ENCODE measurements around the gene FKBP5. TPM values are rescaled to one million over a fixed set of nuclear protein-coding genes. Genes with fewer than 3 reads are reported as not detected.
A peak's percentile ranks its signal among the peaks of the same experiment; 100 is the strongest.

Gene FKBP5
- total and polyA plus RNA-seq, 7 donors = 52.9 to 326 (median 200) TPM

- Histone ChIP-seq H3K4me1 (peaks cover 0 to 16% (median 9%) of the 10 kb centered on the region in 4 donors), H3K36me3 (peaks cover 29 to 98% (median 49%) of the 10 kb centered on the region in 4 donors)
Observed at GRCh38 chr6:35640017-35640664, 48.6 kb downstream of the FKBP5 start.

GRCh38 chr6:35638679-35639078 lies 50.0 kb downstream of the FKBP5 start:
- Histone ChIP-seq H3K36me3 (peaks cover 29 to 99% (median 57%) of the 10 kb centered on the region in 4 donors), H3K4me1 (peaks cover 0 to 16% (median 7%) of the 10 kb centered on the region in 4 donors), H3K27me3 (no peaks in the 10 kb centered on the region), H3K27ac (no peak overlapping the region), H3K4me3 (no peak overlapping the region), H3K9me3 (no peaks in the 10 kb centered on the region)
- 95 to 98% methylated on average over 3 of the region's 3 CpGs for WGBS, 2 donors
- TF ChIP-seq CTCF (IDR thresholded peaks at IDR 0.05) (no peak), POLR2AphosphoS5 (IDR thresholded peaks at IDR 0.05) (peak in 1 of 4 donors; percentile 11), POLR2A (IDR thresholded peaks at IDR 0.05) (no peak), EP300 (IDR thresholded peaks at IDR 0.05) (no peak)
- intact Hi-C loops (cut with DNase I) = loop anchor here (5.0 to 10.0 kb wide), 2 partner anchors 34 to 236 kb away; no protein-coding TSS in a partner anchor
- DNase-seq = no peak

More at GRCh38 chr6:35640017-35640664, 48.6 kb downstream of the FKBP5 start:
- TF ChIP-seq CTCF (IDR thresholded peaks at IDR 0.05) (no peak), POLR2A (IDR thresholded peaks at IDR 0.05) (no peak), POLR2AphosphoS5 (IDR thresholded peaks at IDR 0.05) (no peak), EP300 (IDR thresholded peaks at IDR 0.05) (no peak)
- Histone ChIP-seq H3K27ac (no peak overlapping the region), H3K9me3 (no peaks in the 10 kb centered on the region), H3K27me3 (no peaks in the 10 kb centered on the region), H3K4me3 (no peak overlapping the region)
- intact Hi-C loops (cut with DNase I) = no loop called here
- DNase-seq = no peak
- WGBS, 2 donors = 84 to 92% methylated on average over 6 of the region's 6 CpGs

- H3K36me3 ChIP-seq = peaks cover 29 to 99% (median 57%) of the 10 kb centered on the region in 4 donors
- TF ChIP-seq CTCF (IDR thresholded peaks at IDR 0.05) (no peak), EP300 (IDR thresholded peaks at IDR 0.05) (no peak), POLR2AphosphoS5 (IDR thresholded peaks at IDR 0.05) (no peak), POLR2A (IDR thresholded peaks at IDR 0.05) (no peak)
- no peak for DNase-seq
- no peaks in the 10 kb centered on the region for H3K27me3 ChIP-seq
- intact Hi-C loops (cut with DNase I) = loop anchor here (5.0 to 10.0 kb wide), 2 partner anchors 34 to 237 kb away; no protein-coding TSS in a partner anchor
- H3K4me3 ChIP-seq = no peak overlapping the region
- H3K27ac ChIP-seq = no peak overlapping the region
- peaks cover 0 to 13% (median 5%) of the 10 kb centered on the region in 4 donors for H3K4me1 ChIP-seq
- H3K9me3 ChIP-seq = no peaks in the 10 kb centered on the region
- WGBS, 2 donors = 90 to 96% methylated on average over 1 of the region's 1 CpG
Observed at GRCh38 chr6:35637911-35638310, 50.8 kb downstream of the FKBP5 start.

DNA sequence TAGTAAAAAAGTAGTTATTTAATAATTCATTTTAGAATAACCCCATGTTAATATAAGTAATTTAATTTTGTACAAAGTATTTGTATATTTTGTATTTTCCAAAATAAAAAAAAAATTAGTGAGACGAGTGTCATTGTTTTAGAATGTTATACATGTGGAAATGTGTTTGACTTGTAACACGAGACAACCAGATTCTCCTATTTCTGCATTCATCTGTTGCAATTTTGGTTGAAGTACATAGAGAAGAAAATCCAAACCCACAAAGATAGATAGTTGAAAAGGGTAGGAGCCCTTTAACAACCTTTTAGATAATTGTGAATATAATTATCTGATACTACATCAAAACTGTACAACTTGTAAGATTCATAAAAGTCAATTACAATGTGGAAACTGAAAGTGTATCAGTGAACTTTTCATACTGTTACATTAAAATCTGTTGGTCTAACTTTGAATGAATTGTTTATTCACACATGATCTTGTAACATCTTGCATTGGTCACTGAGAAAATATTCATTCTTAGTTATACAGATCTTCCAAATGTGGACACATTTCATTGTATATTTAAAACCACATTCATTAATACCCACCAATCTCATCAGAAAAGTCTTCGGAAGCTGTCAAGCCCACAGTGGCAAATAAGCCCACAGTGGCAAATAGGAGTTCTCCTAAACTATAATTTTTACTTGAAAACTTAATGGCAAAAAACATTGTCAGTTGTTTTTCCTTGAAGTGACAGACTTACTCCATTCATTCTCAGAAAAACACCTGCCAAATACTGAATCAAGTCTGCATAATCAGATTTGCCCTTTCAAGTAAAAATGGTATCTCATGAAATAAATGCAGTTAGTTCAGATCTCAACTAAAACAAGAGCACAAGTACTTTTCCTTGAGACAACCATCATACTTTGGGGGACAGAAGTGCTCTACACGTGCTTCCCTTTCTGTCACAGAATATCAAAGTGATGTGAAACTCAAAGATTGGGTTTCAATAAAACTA lies 52.8 kb downstream of the FKBP5 start:
- Histone ChIP-seq H3K27me3 (no peaks in the 10 kb centered on the region), H3K27ac (no peak overlapping the region), H3K4me3 (no peak overlapping the region), H3K9me3 (no peaks in the 10 kb centered on the region), H3K4me1 (peaks cover 0 to 4% (median 0%) of the 10 kb centered on the region in 4 donors), H3K36me3 (peaks cover 21 to 99% (median 47%) of the 10 kb centered on the region in 4 donors)
- no peak for DNase-seq
- 88 to 89% methylated on average over 4 of the region's 4 CpGs for WGBS, 2 donors
- TF ChIP-seq CTCF (IDR thresholded peaks at IDR 0.05) = no peak
- no peak for TF ChIP-seq EP300 (IDR thresholded peaks at IDR 0.05)
- no peak for TF ChIP-seq POLR2AphosphoS5 (IDR thresholded peaks at IDR 0.05)
- TF ChIP-seq POLR2A (IDR thresholded peaks at IDR 0.05) = no peak
- intact Hi-C loops (cut with DNase I) = loop anchor here (5.0 to 10.0 kb wide), 2 partner anchors 36 to 239 kb away; no protein-coding TSS in a partner anchor
